Lower leg skin (tissue), 3 donors: ENCODE measurements around the gene METRNL.

ENCODE experiments used
- POLR2A ChIP-seq, 2 donors: fragments of 450-650 bp; IDR thresholded peaks; one replicate each; pipeline ENCODE4 v1.6.1; 2016 to 2017; ENCODE audit warnings: antibody characterized with exemption in 2 of 2, mild to moderate bottlenecking in 1 of 2, moderate library complexity in 1 of 2
- TF ChIP-seq, protein P1 (sequence below), 3 donors: fragments of 450-650 bp; IDR thresholded peaks; one replicate each; pipeline ENCODE4 v1.5.1; 2016; ENCODE audit warnings: antibody characterized with exemption in 3 of 3, mild to moderate bottlenecking in 3 of 3, moderate library complexity in 2 of 3

DNA sequence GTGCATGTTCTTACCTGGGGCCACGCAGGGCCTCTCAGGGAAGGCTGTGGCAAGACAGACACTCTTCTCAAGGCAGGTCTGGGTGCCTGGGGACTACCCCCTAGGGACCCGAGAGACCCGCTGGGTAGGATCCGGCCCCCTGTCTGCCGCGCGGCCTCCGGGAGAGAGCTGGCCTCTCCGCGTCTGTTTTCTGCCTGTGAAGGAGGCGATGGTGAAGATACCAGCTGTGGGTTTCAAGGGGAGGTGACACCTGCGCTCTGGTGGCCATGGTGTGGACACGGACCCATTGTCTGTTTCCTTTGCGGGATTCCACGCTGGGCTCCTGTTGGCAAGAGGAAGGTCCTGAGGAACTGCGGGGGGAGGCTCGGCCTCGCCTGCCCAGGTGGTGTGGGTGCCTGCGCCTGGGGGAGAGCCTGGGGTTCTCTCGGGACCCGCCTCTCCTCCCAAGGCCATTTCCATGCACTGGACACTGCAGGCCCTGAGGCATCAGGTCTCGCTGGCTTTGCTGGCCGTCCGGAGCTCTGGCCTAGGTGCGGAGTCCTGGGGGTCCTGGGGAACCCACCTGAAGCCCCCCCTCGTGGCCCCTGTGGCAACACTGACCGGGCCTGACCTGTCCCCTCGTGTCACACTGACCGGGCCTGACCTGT lies 12.2 kb upstream of the METRNL start:
- TF ChIP-seq, protein P1, sequence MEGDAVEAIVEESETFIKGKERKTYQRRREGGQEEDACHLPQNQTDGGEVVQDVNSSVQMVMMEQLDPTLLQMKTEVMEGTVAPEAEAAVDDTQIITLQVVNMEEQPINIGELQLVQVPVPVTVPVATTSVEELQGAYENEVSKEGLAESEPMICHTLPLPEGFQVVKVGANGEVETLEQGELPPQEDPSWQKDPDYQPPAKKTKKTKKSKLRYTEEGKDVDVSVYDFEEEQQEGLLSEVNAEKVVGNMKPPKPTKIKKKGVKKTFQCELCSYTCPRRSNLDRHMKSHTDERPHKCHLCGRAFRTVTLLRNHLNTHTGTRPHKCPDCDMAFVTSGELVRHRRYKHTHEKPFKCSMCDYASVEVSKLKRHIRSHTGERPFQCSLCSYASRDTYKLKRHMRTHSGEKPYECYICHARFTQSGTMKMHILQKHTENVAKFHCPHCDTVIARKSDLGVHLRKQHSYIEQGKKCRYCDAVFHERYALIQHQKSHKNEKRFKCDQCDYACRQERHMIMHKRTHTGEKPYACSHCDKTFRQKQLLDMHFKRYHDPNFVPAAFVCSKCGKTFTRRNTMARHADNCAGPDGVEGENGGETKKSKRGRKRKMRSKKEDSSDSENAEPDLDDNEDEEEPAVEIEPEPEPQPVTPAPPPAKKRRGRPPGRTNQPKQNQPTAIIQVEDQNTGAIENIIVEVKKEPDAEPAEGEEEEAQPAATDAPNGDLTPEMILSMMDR (IDR thresholded peaks at IDR 0.05) = no peak
- no peak for TF ChIP-seq POLR2A (IDR thresholded peaks at IDR 0.05)
